ENCODE data around the gene TBCE. TPM values are rescaled to one million over a fixed set of nuclear protein-coding genes. Genes with fewer than 3 reads are reported as not detected.

TBCE gene
- total RNA-seq, 1 donor from 2014 or later, result 41.3 TPM

DNA sequence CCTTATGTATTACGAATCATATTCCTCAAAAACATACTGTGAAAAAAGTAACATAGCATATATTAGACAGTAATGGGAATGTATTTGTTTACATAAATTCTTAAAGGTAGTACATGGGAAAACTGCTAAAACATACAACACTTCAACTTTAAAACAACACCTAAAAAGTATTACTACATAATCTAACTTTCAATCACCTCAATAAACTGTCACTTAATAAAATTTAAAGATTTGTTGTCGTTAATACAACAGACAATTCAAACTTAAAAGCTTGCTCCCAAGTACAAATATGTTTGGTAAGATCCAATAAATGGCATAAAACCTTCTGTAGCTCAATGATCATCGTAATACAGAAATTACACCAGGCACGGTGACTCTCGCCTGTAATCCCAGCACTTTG lies 42.9 kb upstream of the TBCE start:
- Histone ChIP-seq H4K20me1 (ENCODE audit: low read depth) (peaks cover 80% of the 10 kb centered on the region), H3K27me3 (no peaks in the 10 kb centered on the region), H3K9ac (no peak overlapping the region), H3K79me2 (ENCODE audit: low read depth) (peaks cover 92% of the 10 kb centered on the region), H3K36me3 (peaks cover 16% of the 10 kb centered on the region), H3K4me3 (peak overlapping the region; percentile 96), H3K4me1 (peaks cover 19% of the 10 kb centered on the region), H2AFZ (replicated peaks) (no peak overlapping the region), H3K4me2 (peak overlapping the region; percentile 98), H3K9me3 (ENCODE audit: low read depth) (no peaks in the 10 kb centered on the region), H3K27ac (no peak overlapping the region), H3F3A (ENCODE audit: low read depth) (peaks cover 15% of the 10 kb centered on the region)
- Mint-ChIP-seq H3K27ac (no peak overlapping the region), H3K4me1 (peaks cover 19% of the 10 kb centered on the region), H3K9me3 (no peaks in the 10 kb centered on the region), H3K4me3 (peak overlapping the region; percentile 48), H3K27me3 (ENCODE audit: insufficient read depth, low read depth) (peaks cover 7% of the 10 kb centered on the region), H3K36me3 (peaks cover 32% of the 10 kb centered on the region)
- TF ChIP-seq EZH2phosphoT487 (IDR thresholded peaks at IDR 0.05), result no peak
- TF ChIP-seq CTCF (IDR thresholded peaks at IDR 0.05), result no peak
- no peak for TF ChIP-seq EZH2 (IDR thresholded peaks at IDR 0.05)
- no peak for DNase-seq (ENCODE audit: low spot score)

DNA sequence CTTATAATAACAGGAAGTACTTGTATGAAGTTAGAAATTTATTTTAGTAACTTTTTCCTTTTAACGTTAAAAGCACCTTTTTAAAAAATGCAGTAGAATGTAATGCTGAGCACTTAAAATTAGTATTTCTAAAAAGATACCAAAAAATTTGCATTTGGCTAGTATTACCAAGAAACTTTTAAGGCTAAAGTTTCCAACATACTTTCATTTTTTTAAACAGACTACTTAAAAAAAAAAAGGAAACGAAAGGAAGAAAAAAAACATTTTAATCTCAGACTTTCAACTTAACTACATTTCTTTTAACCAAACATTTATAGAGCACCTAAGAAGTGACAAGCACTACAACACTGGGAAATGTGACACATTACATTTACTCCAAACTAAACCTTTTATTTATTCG lies 42.1 kb upstream of the TBCE start:
- no peaks in the 10 kb centered on the region for H3K9me3 ChIP-seq (ENCODE audit: low read depth)
- Mint-ChIP-seq H3K27ac (no peak overlapping the region), H3K4me3 (peak overlapping the region; percentile 99), H3K36me3 (peaks cover 30% of the 10 kb centered on the region), H3K9me3 (no peaks in the 10 kb centered on the region), H3K27me3 (ENCODE audit: insufficient read depth, low read depth) (peaks cover 6% of the 10 kb centered on the region), H3K4me1 (peaks cover 19% of the 10 kb centered on the region)
- H3F3A ChIP-seq (ENCODE audit: low read depth), result peaks cover 22% of the 10 kb centered on the region
- no peak for TF ChIP-seq CTCF (IDR thresholded peaks at IDR 0.05)
- no peak for TF ChIP-seq EZH2phosphoT487 (IDR thresholded peaks at IDR 0.05)
- TF ChIP-seq EZH2 (IDR thresholded peaks at IDR 0.05), result no peak
- H4K20me1 ChIP-seq (ENCODE audit: low read depth), result peaks cover 80% of the 10 kb centered on the region
- H3K4me3 ChIP-seq, result peak overlapping the region; percentile 96
- no peak overlapping the region for H3K27ac ChIP-seq
- H3K36me3 ChIP-seq, result peaks cover 16% of the 10 kb centered on the region
- peak overlapping the region; percentile 98 for H3K4me2 ChIP-seq
- H3K9ac ChIP-seq, result peak overlapping the region; percentile 94
- H3K4me1 ChIP-seq, result peaks cover 19% of the 10 kb centered on the region
- no peak overlapping the region for H2AFZ ChIP-seq (replicated peaks)
- H3K79me2 ChIP-seq (ENCODE audit: low read depth), result peaks cover 92% of the 10 kb centered on the region
- DNase-seq (ENCODE audit: low spot score), result no peak
- H3K27me3 ChIP-seq, result no peaks in the 10 kb centered on the region

DNA sequence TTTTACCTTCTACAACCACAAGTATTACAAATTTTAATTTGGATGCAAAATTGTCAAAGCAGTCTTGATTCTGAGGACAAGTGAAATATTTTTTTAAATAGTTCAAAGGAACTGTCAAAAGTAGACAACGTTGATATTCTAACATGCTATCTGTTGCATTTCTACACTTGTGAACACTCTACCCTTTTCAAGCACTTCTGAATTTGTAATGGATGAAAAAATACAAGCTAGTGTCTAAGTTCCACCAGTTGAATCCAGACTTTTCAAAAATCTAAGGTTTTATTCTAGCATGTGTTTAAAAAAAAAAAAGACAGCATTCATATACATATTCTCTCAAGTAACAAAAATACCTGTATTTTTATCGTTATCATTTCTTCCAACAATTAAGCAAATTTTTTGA lies 41.4 kb upstream of the TBCE start:
- DNase-seq (ENCODE audit: low spot score), result no peak
- Histone ChIP-seq H3K27ac (no peak overlapping the region), H3K4me3 (peak overlapping the region; percentile 96), H3K27me3 (no peaks in the 10 kb centered on the region), H3K79me2 (ENCODE audit: low read depth) (peaks cover 92% of the 10 kb centered on the region), H4K20me1 (ENCODE audit: low read depth) (peaks cover 80% of the 10 kb centered on the region), H3K4me2 (peak overlapping the region; percentile 98), H3K4me1 (peaks cover 26% of the 10 kb centered on the region), H3K36me3 (peaks cover 16% of the 10 kb centered on the region), H3F3A (ENCODE audit: low read depth) (peaks cover 27% of the 10 kb centered on the region), H3K9ac (peak overlapping the region; percentile 94), H3K9me3 (ENCODE audit: low read depth) (no peaks in the 10 kb centered on the region), H2AFZ (replicated peaks) (no peak overlapping the region)
- Mint-ChIP-seq H3K36me3 (peaks cover 24% of the 10 kb centered on the region), H3K4me1 (peaks cover 19% of the 10 kb centered on the region), H3K9me3 (no peaks in the 10 kb centered on the region), H3K4me3 (peak overlapping the region; percentile 99), H3K27ac (no peak overlapping the region), H3K27me3 (ENCODE audit: insufficient read depth, low read depth) (peaks cover 6% of the 10 kb centered on the region)
- TF ChIP-seq EZH2 (IDR thresholded peaks at IDR 0.05), result no peak
- TF ChIP-seq EZH2phosphoT487 (IDR thresholded peaks at IDR 0.05), result no peak

GRCh38 chr1:235326719-235327558 lies 40.3 kb upstream of the TBCE start:
- Mint-ChIP-seq H3K36me3 (peaks cover 20% of the 10 kb centered on the region), H3K4me1 (peaks cover 19% of the 10 kb centered on the region), H3K27me3 (ENCODE audit: insufficient read depth, low read depth) (peaks cover 3% of the 10 kb centered on the region), H3K9me3 (no peaks in the 10 kb centered on the region), H3K27ac (peak overlapping the region; percentile 98), H3K4me3 (peak overlapping the region; percentile 99)
- Histone ChIP-seq H3F3A (ENCODE audit: low read depth) (peaks cover 27% of the 10 kb centered on the region), H3K9ac (peak overlapping the region; percentile 94), H3K79me2 (ENCODE audit: low read depth) (peaks cover 92% of the 10 kb centered on the region), H3K27ac (peak overlapping the region; percentile 94), H3K4me1 (peaks cover 37% of the 10 kb centered on the region), H3K4me2 (peak overlapping the region; percentile 98), H4K20me1 (ENCODE audit: low read depth) (peaks cover 80% of the 10 kb centered on the region), H3K4me3 (peak overlapping the region; percentile 96), H3K9me3 (ENCODE audit: low read depth) (no peaks in the 10 kb centered on the region), H2AFZ (replicated peaks) (no peak overlapping the region), H3K36me3 (peaks cover 16% of the 10 kb centered on the region), H3K27me3 (no peaks in the 10 kb centered on the region)
- no peak for TF ChIP-seq EZH2 (IDR thresholded peaks at IDR 0.05)
- no peak for TF ChIP-seq EZH2phosphoT487 (IDR thresholded peaks at IDR 0.05)
- no peak for TF ChIP-seq CTCF (IDR thresholded peaks at IDR 0.05)
- peak; percentile 60 for DNase-seq (ENCODE audit: low spot score)

All from neural progenitor cell (in vitro differentiated cells).